CD4-positive, CD25-positive, alpha-beta regulatory T cell (primary cell): ENCODE data around the gene PRLR. TPM values are rescaled to one million over a fixed set of nuclear protein-coding genes. Genes with fewer than 3 reads are reported as not detected.

Experiments
- ATAC-seq, 2 donors: fragments of 150-1000 bp; cut with Tn5 transposase; one replicate each; pipeline ENCODE4 v1.10.0; 2021; ENCODE audit warnings: low read depth in 2 of 2, moderate number of reproducible peaks in 2 of 2, moderate library complexity in 1 of 2
- DNase-seq, 3 donors: peaks; one replicate each; pipeline versions ENCODE4 v3.0.0 to v3.0.0-alpha.2; 2012 to 2022; ENCODE audit warnings: mixed read lengths in 1 of 3
- H3K27ac ChIP-seq: one replicate; pipeline ENCODE4 v1.7.0; 2013; ENCODE audit warnings: mild to moderate bottlenecking, low read length; ENCODE audit not compliant: insufficient read depth, poor library complexity, severe bottlenecking
- H3K27me3 ChIP-seq: one replicate; pipeline ENCODE4 v1.7.0; 2013; ENCODE audit warnings: low read length; ENCODE audit not compliant: control insufficient read depth, insufficient read depth
- H3K36me3 ChIP-seq: one replicate; pipeline ENCODE4 v1.7.0; 2013; ENCODE audit warnings: mild to moderate bottlenecking, low read length, moderate library complexity; ENCODE audit not compliant: control insufficient read depth, insufficient read depth
- H3K4me1 ChIP-seq: 2 replicates; pipeline ENCODE4 v1.7.0; 2013; ENCODE audit warnings: mild to moderate bottlenecking, low read length; ENCODE audit not compliant: insufficient read depth, control insufficient read depth, poor library complexity, severe bottlenecking
- H3K4me3 ChIP-seq: one replicate; pipeline ENCODE4 v1.7.0; 2013; ENCODE audit warnings: low read depth, mild to moderate bottlenecking, low read length, moderate library complexity
- H3K9me3 ChIP-seq, 2 experiments: 1 replicate in 1 of 2; 2 replicates in 1 of 2; pipeline ENCODE4 v1.7.0; 2013; ENCODE audit warnings: low read length in 2 of 2, mild to moderate bottlenecking in 1 of 2, moderate library complexity in 1 of 2; ENCODE audit not compliant: control insufficient read depth in 2 of 2
- H3K27ac Mint-ChIP-seq, 3 donors: one replicate each; pipeline ENCODE4 v1.8.0; 2020 to 2022; ENCODE audit warnings: mild to moderate bottlenecking in 3 of 3, mixed read lengths in 3 of 3, moderate library complexity in 2 of 3
- H3K27me3 Mint-ChIP-seq: one replicate; pipeline ENCODE4 v1.8.0; 2022; ENCODE audit warnings: mild to moderate bottlenecking, mixed read lengths
- H3K36me3 Mint-ChIP-seq: one replicate; pipeline ENCODE4 v1.8.0; 2020; ENCODE audit warnings: mixed read lengths
- H3K4me1 Mint-ChIP-seq, 4 donors: one replicate each; pipeline ENCODE4 v1.8.0; 2020 to 2022; ENCODE audit warnings: mixed read lengths in 4 of 4, mild to moderate bottlenecking in 1 of 4
- H3K4me3 Mint-ChIP-seq, 4 donors: one replicate each; pipeline ENCODE4 v1.8.0; 2020 to 2022; ENCODE audit warnings: mild to moderate bottlenecking in 4 of 4, mixed read lengths in 4 of 4, moderate library complexity in 3 of 4
- H3K9me3 Mint-ChIP-seq, 7 donors: one replicate each; pipeline ENCODE4 v1.8.0; 2020 to 2022; ENCODE audit warnings: mixed read lengths in 7 of 7, mild to moderate bottlenecking in 3 of 7, moderate library complexity in 2 of 7
- polyA plus RNA-seq, 4 donors: library from polyadenylated mRNA; unstranded; fragments of 300-500 nt; fragmentation: Illumina TruSeq; gene quantifications; one replicate each; pipeline ENCODE4 v1.2.3, GENCODE V29; 2021
- total RNA-seq: library from RNA; stranded (reverse); gene quantifications from one replicate; pipeline ENCODE4 v1.2.3, GENCODE V29; 2022

Gene PRLR
- total and polyA plus RNA-seq, 5 donors from 2014 or later: not detected

DNA sequence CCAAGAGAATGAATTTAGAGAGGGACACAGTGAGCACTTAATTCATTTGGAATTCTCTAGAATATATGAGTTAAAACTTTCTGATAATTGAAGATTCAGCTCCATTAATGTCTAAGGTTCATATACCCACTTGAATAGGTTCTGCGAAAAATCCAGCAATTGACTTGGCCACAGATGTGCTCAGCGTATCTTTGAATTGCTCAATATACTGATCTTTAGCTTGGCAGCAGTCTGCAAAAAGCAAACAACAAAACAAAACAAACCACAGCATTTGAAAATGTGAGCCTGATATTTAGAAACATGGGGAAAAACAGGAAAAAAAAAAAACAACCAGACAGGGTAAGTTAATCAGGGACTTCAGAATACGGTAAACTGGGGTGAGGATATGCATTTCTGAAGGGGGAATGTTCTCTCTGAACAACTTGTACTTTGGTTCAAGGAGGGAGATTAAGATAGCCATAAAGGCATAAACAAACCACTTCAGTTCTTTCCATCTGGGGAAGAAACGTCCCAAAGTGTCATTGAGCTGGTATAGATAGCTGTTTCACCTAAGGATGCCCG, 203.9 kb downstream of the PRLR start:
- Mint-ChIP-seq H3K36me3 (no peaks in the 10 kb centered on the region), H3K4me3 (no peak overlapping the region), H3K27ac (no peak overlapping the region), H3K9me3 (no peaks in the 10 kb centered on the region), H3K4me1 (no peaks in the 10 kb centered on the region), H3K27me3 (peaks cover 16% of the 10 kb centered on the region)
- no peak overlapping the region for H3K4me3 ChIP-seq
- H3K9me3 ChIP-seq: no peaks in the 10 kb centered on the region
- no peaks in the 10 kb centered on the region for H3K36me3 ChIP-seq
- H3K27me3 ChIP-seq: peaks cover 3% of the 10 kb centered on the region
- no peak overlapping the region for H3K27ac ChIP-seq
- ATAC-seq (no peak), DNase-seq (no peak)
- no peaks in the 10 kb centered on the region for H3K4me1 ChIP-seq

DNA sequence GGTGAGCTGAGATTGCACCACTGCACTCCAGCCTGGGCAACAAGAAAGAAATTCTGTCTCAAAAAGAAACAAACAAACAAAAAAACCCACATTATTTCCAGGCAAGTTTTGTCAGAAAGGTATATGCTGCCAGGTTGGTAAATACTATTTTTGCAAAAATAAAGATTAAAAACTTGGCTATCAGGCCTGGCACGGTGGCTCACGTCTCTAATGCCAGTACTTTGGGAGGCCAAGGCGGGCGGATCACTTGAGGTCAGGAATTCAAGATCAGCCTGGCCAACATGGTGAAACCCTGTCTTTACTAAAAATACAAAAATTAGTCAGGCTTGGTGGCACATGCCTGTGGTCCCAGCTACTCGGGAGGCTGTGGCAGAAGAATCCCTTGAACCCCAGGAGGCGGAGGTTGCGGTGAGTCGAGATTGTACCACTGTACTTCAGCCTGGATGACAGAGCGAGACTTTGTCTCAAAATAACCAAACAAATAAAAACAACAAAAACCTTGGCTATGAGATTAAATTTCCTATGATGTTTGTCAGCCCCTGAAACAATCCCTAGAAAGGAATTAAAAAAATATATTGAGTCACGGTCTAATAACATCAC, 205.3 kb downstream of the PRLR start:
- Histone ChIP-seq H3K27ac (no peak overlapping the region), H3K36me3 (no peaks in the 10 kb centered on the region), H3K9me3 (no peaks in the 10 kb centered on the region), H3K4me1 (no peaks in the 10 kb centered on the region), H3K27me3 (peaks cover 3% of the 10 kb centered on the region), H3K4me3 (no peak overlapping the region)
- ATAC-seq (no peak), DNase-seq (no peak)
- Mint-ChIP-seq H3K27me3 (peaks cover 7% of the 10 kb centered on the region), H3K4me3 (no peak overlapping the region), H3K9me3 (no peaks in the 10 kb centered on the region), H3K36me3 (no peaks in the 10 kb centered on the region), H3K4me1 (no peaks in the 10 kb centered on the region), H3K27ac (no peak overlapping the region)

DNA sequence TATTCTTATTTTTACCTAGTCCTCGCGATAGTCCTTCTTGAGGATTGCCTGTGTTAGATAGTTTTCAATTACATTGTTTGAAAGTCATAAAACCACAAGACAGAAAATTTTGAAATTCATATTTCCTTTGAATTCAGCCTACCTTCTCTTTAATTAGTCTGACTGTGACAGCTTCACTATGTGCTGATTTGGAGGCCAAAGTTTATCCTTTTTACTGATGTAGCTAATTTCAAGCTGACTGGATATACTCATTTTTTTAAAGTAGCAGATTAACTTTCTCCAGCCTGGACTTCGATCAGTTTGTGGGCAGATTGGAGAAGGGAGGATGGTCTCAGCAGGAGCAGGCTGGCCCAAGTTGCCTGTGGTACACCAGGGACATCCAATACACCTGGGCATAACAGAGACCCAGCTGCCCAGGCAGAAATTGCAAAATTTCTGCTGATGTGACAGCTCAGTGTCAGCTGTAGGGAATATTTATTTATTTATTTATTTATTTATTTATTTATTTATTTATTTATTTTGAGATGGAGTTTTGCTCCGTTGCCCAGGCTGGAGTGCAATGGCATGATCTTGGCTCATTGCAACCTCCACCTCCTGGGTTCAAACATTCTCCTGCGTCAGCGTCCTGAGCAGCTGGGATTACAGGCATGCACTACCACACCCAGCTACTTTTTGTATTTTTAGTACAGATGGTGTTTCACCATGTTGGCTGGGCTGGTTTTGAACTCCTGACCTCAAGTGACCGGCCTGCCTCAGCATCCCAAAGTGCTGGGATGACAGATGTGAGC, 206.7 kb downstream of the PRLR start:
- H3K27me3 ChIP-seq: peaks cover 1% of the 10 kb centered on the region
- DNase-seq (no peak), ATAC-seq (no peak)
- Mint-ChIP-seq H3K4me3 (no peak overlapping the region), H3K36me3 (no peaks in the 10 kb centered on the region), H3K27me3 (peaks cover 7% of the 10 kb centered on the region), H3K4me1 (no peaks in the 10 kb centered on the region), H3K27ac (no peak overlapping the region), H3K9me3 (no peaks in the 10 kb centered on the region)
- H3K36me3 ChIP-seq: no peaks in the 10 kb centered on the region
- no peak overlapping the region for H3K4me3 ChIP-seq
- no peak overlapping the region for H3K27ac ChIP-seq
- H3K9me3 ChIP-seq: no peaks in the 10 kb centered on the region
- no peaks in the 10 kb centered on the region for H3K4me1 ChIP-seq

DNA sequence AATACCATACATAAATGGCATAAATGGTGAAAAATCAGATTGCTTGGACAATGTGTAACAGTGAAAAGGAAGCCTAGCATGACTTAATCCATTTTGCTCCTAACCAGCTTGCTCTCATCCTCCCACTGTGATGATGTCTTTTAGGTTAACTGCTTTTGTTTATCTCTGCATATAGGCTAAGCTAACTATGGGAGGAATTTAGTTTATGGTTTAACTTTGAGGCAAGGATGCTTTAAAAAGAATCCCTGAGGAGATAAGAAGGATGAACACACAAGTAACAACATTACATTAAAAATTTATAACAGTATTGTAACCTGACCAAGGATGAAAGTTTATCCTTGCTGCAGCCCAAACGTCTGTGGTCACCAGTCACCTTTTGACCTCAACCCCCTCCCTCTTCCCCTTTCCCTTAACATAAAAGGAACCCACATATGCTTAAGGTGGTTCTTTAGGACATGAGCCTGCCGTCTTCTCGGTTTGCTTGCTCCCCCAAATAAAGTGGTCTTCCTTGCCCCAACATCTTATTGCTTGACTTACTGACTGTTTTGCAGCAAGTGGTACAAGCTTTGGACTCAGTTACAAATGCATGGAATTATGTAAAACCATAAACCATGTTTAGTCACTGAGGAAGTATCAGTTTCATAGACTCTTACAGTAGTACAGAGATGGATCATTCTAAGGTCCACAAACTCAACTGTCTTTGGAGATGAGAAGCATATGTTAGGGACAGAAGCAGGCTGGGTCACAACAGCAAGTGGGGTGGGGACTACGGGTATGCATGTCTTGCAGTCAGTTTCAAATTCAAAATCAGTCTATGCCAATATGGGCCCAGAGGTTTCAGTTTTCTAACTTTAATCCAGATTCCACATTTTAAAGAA, 213.9 kb downstream of the PRLR start:
- Mint-ChIP-seq H3K27ac (no peak overlapping the region), H3K9me3 (peaks cover 0 to 7% (median 2%) of the 10 kb centered on the region in 7 donors), H3K4me1 (no peaks in the 10 kb centered on the region), H3K36me3 (no peaks in the 10 kb centered on the region), H3K27me3 (no peaks in the 10 kb centered on the region), H3K4me3 (no peak overlapping the region)
- H3K4me1 ChIP-seq: no peaks in the 10 kb centered on the region
- no peak overlapping the region for H3K4me3 ChIP-seq
- H3K27me3 ChIP-seq: no peaks in the 10 kb centered on the region
- ATAC-seq (no peak), DNase-seq (no peak)
- no peaks in the 10 kb centered on the region for H3K36me3 ChIP-seq
- H3K9me3 ChIP-seq: no peaks in the 10 kb centered on the region
- no peak overlapping the region for H3K27ac ChIP-seq

DNA sequence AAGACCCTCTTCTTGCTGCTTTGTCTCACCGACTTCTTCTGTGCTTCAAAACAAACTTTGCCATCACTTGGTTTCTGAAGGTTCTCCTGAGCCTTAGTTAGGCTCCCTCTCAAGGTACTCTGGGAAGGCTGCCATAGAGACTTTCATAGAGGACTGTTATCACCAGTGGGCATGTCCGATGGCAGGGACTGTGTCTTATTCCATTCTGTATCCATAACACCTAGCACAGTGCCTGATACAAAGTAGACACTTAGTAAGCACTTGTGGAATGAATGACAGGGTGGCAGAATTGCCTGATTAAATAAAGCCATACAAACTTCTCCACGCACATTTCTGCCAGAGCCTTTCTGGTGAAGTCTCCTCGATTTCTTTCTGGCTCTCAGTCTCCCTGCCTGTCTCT, 215.2 kb downstream of the PRLR start:
- no peaks in the 10 kb centered on the region for H3K36me3 ChIP-seq
- Mint-ChIP-seq H3K4me3 (no peak overlapping the region), H3K4me1 (no peaks in the 10 kb centered on the region), H3K36me3 (no peaks in the 10 kb centered on the region), H3K9me3 (peaks cover 0 to 7% (median 2%) of the 10 kb centered on the region in 7 donors), H3K27me3 (peaks cover under 1% of the 10 kb centered on the region), H3K27ac (no peak overlapping the region)
- H3K27ac ChIP-seq: no peak overlapping the region
- H3K4me1 ChIP-seq: no peaks in the 10 kb centered on the region
- no peak for ATAC-seq
- H3K9me3 ChIP-seq: no peaks in the 10 kb centered on the region
- no peak for DNase-seq
- no peak overlapping the region for H3K4me3 ChIP-seq
- no peaks in the 10 kb centered on the region for H3K27me3 ChIP-seq

DNA sequence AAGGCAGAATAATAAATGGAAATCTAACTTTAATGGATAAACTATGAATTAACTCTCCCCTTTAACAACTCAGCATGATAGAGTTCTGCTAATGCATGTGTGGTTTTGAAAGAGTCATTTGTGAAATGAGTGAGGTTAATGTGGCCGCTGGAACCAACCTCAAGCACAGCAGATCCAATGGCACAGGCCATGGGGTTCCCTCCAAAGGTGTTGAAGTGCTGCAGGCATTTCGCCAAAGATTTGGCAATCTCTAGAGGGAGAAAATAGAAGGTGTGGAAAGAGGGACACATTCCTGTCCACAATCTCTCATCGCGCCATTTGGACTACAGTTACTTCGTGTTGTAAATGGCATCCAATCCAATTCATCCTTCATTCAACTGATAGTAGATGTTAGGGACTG, 217.5 kb downstream of the PRLR start:
- no peaks in the 10 kb centered on the region for H3K36me3 ChIP-seq
- DNase-seq (no peak), ATAC-seq (no peak)
- H3K27ac ChIP-seq: no peak overlapping the region
- no peaks in the 10 kb centered on the region for H3K4me1 Mint-ChIP-seq
- no peak overlapping the region for H3K4me3 ChIP-seq
- peaks cover 8% of the 10 kb centered on the region for H3K27me3 Mint-ChIP-seq
- H3K4me1 ChIP-seq: no peaks in the 10 kb centered on the region
- H3K4me3 Mint-ChIP-seq: no peak overlapping the region
- H3K9me3 ChIP-seq: no peaks in the 10 kb centered on the region
- peaks cover 5% of the 10 kb centered on the region for H3K27me3 ChIP-seq
- no peak overlapping the region for H3K27ac Mint-ChIP-seq
- no peaks in the 10 kb centered on the region for H3K36me3 Mint-ChIP-seq
- peaks cover 0 to 5% (median 1%) of the 10 kb centered on the region in 7 donors for H3K9me3 Mint-ChIP-seq

DNA sequence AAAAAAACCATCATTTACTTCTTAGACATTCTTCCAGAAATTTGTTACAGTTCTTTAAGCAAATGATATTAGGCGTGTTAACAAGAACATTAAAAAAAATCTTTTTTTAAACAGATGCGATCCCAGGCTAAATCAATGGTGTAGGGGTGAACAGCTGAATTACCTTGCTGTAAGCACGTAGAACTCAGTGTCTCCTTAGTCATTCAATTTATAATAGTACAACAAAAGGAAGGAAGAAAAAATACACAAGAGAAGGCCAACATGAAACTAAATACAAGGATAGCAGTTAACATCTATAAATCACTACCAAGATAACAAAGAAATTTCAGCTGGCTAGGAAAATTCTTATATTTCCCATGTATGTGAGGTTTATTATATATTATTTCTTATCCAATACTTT, 217.9 kb downstream of the PRLR start:
- Mint-ChIP-seq H3K4me1 (no peaks in the 10 kb centered on the region), H3K27ac (no peak overlapping the region), H3K27me3 (peaks cover 8% of the 10 kb centered on the region), H3K36me3 (no peaks in the 10 kb centered on the region), H3K4me3 (no peak overlapping the region), H3K9me3 (peaks cover 0 to 5% (median 0%) of the 10 kb centered on the region in 7 donors)
- Histone ChIP-seq H3K27ac (no peak overlapping the region), H3K4me1 (no peaks in the 10 kb centered on the region), H3K4me3 (no peak overlapping the region), H3K36me3 (no peaks in the 10 kb centered on the region), H3K27me3 (peaks cover 5% of the 10 kb centered on the region), H3K9me3 (no peaks in the 10 kb centered on the region)
- no peak for DNase-seq
- ATAC-seq: no peak
